NCI-H2029 treated with DMSO at 0.1 percent for 48 hours (cell line): ENCODE measurements around the gene CACHD1.

Experiments used
- DNase-seq: peaks from one replicate; lab custom pipeline; 2025; lab: John Stamatoyannopoulos, UW

Gene CACHD1

DNA sequence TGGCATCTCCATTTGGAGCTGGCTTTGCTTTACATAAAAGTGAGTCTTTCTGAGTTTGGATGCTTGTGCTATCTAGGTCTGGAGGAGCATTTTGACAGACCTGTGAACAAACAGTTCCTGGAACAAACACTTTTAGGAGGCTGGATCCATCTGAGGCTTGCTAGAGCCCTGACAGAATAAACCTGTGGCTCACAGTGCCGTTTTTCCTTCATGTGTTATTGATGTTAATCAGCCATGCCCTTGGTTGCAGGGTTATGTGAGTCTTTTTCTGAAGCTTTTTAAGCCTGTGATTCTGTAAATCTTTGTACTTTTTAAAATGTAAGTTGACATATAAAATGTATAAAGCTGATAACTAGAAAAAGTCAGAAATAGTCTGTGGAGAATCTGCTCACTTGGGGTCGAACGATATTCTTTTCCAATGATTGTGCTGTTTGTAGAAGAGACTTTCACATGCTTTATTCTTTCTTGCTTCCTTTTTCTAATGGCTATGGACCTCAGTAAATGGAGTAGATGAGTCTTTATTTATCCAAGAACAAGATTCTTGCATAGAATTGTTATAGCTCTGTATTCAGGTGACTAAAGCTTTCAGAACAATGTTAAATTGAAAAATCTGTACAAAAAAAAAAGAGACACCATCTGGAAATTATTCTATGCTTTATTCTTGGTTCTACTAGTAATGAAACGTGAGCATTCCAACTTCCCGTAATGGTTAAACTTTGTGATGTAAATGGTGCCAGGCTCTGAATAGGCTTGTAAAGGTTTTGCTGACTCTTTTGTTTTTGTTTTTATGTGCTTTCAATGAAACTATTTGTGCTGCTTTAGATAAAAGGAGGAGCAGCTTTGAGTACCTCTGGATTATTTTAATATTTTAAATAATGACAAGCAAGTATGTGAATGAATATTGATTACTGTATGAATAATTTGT is 53.7 kb downstream of the CACHD1 start:
- no peak for DNase-seq

DNA sequence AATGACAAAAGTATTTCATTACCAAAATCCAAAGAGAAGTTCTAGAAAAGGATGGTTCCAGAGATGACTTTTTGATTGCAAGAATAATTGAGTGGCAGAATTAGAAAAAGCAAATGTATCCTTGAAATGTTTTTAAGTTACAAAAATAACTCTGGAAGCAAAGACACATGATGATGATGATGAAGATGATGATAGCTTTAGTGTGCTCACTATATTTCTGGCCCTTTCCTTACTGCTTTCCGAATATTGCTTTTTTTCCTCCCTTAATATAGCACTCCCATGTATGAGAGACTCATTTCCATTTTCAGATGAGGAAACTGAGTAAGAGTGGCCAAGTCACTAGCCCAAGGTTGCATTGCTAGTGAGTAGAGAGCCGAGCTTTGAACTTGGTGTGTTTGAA is 54.7 kb downstream of the CACHD1 start:
- DNase-seq = no peak

GRCh38 chr1:64525116-64525686 is 55.3 kb downstream of the CACHD1 start:
- no peak for DNase-seq

DNA sequence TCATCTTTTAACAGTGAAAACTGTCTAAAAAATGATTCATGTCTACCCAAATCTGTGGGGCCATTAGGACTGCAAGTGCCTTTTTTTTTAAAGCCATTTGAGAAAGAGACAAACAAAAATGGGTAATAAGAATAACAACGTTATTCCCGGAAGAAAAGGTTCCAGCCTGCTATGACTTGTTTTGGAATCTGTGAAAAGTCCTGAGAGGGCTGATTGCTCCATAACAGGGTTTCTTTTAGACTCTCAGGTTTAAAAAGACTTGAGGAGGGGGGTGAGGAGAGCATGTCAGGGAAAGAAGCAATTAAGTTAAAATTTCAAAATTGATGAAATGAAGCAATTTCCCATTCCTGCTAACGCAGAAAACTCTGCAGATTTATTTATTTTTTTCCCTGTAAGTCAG is 56.4 kb downstream of the CACHD1 start:
- DNase-seq = no peak

DNA sequence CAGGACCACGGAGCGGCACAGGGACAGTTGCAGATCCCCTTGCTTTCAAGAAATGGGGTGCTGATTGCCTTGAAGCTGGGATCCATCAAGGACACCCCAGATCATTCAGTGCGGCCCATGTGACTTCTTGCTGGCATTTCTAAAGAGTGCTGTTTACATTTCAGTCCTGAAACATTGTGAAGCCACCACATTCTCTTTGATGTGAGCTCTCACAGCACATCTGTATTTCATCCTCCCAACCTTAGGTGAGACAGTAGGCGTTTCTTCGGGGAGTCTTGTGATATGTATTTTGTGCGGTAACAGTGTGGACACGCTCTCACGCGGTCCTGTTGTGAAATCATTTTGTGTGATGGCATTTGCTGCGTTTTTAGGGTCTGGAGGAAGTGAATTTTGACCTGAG is 57.2 kb downstream of the CACHD1 start:
- DNase-seq = no peak

- no peak for DNase-seq
These were observed 57.9 kb downstream of the CACHD1 start for GRCh38 chr1:64527786-64528185.

DNA sequence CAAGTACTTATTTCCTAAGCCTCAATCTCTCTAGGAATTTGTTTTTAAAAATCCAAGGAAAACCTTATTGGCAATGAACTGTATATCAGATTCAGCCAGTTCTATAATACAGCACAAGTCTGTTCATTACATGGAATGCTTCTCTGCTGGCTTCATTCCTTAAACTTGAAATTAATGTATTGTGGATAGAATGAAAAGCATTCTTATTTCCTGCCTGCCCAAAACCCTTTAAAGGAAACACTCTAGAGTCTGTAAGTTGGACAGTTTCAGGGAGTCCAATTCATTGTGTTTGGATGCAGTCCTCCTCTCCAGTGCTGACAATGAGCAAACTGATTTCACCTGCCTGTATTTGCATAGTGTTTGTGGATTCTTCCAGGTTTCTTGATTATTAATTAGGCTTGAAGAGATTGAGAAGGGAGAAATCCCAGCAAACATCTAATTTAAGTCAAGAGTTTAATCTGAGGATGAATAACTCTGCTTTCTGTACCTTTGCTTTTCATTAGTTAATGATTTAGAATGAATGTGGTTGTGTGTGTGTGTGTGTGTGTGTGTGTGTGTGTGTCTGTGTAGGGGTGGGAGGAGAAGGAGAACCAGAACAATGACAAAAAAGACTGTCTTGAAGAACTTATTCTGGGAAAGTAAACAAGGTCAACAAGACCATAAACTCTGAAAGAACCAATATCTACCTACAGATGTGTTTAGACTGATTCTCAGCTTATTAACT is 61.2 kb downstream of the CACHD1 start:
- DNase-seq = no peak

- no peak for DNase-seq
These were observed 62.7 kb downstream of the CACHD1 start for GRCh38 chr1:64532646-64533045.

- peak; percentile 98 for DNase-seq
These were observed 66.3 kb downstream of the CACHD1 start for GRCh38 chr1:64535938-64536835.

GRCh38 chr1:64536836-64537490 is 67.0 kb downstream of the CACHD1 start:
- DNase-seq = peak; percentile 92

GRCh38 chr1:64537942-64538341 is 68.0 kb downstream of the CACHD1 start:
- DNase-seq = no peak

GRCh38 chr1:64538389-64538788 is 68.5 kb downstream of the CACHD1 start:
- DNase-seq = no peak

DNA sequence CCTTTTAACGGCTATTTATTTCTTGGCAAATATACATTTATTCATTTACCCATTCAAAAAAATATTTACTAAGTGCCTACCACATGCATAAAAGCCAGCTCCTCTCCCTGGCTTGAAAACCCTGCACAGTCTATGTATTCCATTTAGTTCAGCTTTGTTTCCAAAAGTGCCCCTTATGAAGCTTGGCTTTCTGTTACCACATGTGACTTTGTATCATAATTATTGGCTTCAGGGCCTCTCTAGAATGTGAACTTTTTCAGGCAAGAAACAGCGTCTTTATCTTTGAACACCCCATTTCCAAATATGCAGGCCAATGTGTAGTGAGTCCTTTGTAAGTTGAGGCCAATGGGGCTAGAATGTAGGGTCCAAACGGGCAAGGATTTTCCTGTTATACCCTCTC is 69.4 kb downstream of the CACHD1 start:
- DNase-seq = no peak

GRCh38 chr1:64539781-64540218 is 69.9 kb downstream of the CACHD1 start:
- peak; percentile 52 for DNase-seq

- DNase-seq = peak; percentile 94
These were observed 70.4 kb downstream of the CACHD1 start for GRCh38 chr1:64540265-64540791.

DNA sequence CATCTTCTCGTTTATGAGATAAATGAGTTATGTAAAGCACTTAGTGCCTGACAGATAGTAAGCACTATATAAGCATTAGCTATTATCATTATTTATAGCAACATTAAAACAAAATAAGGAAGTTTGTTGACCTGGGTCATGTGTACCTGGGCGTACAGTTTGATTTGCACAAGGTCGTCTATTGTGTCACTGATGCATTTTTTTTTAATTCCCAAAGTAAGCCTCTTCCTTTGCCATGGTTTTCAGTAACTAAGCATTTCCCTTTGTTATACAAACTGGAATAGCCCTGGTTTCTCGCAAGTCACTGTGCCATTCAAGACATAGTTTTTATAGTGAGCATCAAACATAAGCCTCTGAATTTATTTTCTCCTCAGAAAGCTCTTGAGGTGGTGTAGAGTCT is 72.2 kb downstream of the CACHD1 start:
- no peak for DNase-seq

DNA sequence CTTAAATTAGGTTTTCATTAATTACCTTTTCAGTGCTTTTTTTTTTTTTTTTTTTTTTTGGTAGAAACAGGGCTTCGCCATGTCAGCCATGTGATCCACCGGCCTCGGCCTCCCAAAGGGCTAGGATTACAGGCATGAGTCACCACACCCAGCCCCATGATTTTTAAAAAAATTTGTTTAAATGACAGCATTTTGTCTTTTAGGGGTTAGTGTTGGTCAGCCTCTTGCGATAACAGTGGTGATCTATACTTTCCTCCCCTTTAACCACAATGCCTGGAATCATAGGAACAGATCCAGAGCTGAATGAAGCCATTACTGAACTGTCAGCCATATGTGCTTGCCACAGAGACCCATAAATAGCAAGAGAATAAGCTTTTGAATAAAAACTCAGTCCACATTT is 73.9 kb downstream of the CACHD1 start:
- DNase-seq = no peak

DNA sequence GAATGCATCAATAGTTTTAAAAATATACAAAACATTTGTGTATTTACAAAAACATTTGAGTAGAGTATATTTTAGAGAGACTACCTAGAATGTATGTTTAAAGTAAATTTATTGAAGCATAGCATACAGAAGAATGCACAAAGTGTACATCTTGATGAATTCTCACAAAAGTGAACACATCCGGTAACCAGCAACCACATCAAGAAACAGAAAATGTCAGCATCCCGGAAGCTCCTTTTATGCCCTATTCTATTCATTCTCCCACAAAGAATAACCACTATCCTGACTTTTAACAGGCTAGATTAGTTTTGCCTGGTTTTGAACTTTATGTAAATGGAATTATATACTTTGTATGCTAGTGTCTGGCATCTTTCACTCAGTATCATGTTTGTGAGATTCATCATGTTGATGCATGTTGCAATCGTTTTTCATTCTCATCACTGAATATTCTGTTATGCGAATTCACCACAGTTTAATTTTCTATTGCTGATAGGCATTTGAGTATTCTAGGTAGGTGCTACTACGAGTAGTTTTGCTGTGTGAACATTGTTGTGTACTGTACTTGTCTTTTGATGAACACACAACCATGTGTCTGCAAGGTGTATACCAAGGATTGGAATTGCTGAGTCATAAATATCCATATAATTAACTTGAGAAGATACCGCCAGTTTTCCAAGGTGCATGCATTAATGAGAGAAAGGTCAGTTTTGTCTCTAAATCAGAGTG is 75.4 kb downstream of the CACHD1 start:
- DNase-seq = no peak

GRCh38 chr1:64546013-64546412 is 76.1 kb downstream of the CACHD1 start:
- no peak for DNase-seq
